Transverse colon (tissue), 4 donors: ENCODE data around the gene GSTT2B.
A peak's percentile ranks its signal among the peaks of the same experiment; 100 is the strongest.

Experiments used
- POLR2A ChIP-seq: fragments of 450-650 bp; IDR thresholded peaks from one replicate; pipeline ENCODE4 v1.6.1; 2016; ENCODE audit warnings: antibody characterized with exemption, mild to moderate bottlenecking, moderate library complexity
- POLR2AphosphoS5 ChIP-seq, 3 donors: sonication (generic); formaldehyde crosslinking; IDR thresholded peaks; one replicate each; pipeline ENCODE4 v1.6.1; 2016; ENCODE audit warnings: antibody characterized with exemption in 3 of 3
- TF ChIP-seq, protein P1 (sequence below), 5 experiments: fragments of 200-600 bp in 3 of 5; fragments of 450-650 bp in 2 of 5; sonication (generic) in 3 of 5; IDR thresholded peaks; 1 replicate in 2 of 5; 2 replicates in 3 of 5; pipeline ENCODE4 v1.5.1; 2016 to 2017; ENCODE audit warnings: antibody characterized with exemption in 5 of 5, inconsistent platforms in 3 of 5, mild to moderate bottlenecking in 2 of 5, moderate library complexity in 1 of 5

DNA sequence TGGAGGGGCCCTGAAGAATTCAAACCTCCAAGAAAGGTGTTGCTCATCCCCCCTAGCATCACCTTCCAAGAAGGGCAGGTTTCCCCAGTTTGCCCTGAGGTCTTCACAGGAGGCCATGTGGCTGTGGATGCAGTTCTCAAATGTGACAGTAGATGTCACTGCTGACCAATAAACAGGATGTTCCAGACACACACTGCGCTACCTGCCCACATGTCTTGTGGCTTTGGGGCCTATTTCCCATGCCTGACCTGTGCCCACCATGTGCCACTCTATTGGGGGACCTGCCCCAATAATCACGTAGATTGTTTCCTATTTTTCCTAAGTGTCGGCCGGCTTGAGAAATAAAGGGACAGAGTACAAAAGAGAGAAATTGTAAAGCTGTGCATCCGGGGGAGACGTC is 23.4 kb upstream of the GSTT2B start:
- TF ChIP-seq, protein P1, sequence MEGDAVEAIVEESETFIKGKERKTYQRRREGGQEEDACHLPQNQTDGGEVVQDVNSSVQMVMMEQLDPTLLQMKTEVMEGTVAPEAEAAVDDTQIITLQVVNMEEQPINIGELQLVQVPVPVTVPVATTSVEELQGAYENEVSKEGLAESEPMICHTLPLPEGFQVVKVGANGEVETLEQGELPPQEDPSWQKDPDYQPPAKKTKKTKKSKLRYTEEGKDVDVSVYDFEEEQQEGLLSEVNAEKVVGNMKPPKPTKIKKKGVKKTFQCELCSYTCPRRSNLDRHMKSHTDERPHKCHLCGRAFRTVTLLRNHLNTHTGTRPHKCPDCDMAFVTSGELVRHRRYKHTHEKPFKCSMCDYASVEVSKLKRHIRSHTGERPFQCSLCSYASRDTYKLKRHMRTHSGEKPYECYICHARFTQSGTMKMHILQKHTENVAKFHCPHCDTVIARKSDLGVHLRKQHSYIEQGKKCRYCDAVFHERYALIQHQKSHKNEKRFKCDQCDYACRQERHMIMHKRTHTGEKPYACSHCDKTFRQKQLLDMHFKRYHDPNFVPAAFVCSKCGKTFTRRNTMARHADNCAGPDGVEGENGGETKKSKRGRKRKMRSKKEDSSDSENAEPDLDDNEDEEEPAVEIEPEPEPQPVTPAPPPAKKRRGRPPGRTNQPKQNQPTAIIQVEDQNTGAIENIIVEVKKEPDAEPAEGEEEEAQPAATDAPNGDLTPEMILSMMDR (IDR thresholded peaks at IDR 0.05) = peak in 1 of 5 experiments; percentile 48
- no peak for TF ChIP-seq POLR2A
- no peak for TF ChIP-seq POLR2AphosphoS5 (IDR thresholded peaks at IDR 0.05)
